Neural progenitor cell (in vitro differentiated cells): ENCODE measurements around the gene BPNT1. TPM values are rescaled to one million over a fixed set of nuclear protein-coding genes. Genes with fewer than 3 reads are reported as not detected.
"Not testable (repeated sequence)": the region's sequence is repeated elsewhere in the genome, so short reads cannot be mapped to it uniquely, and the experiment has no call there.

Source experiments
- DNase-seq: peaks from one replicate; pipeline ENCODE4 v3.0.0-alpha.2; 2016; ENCODE audit warnings: low spot score
- H2AFZ ChIP-seq: fragments of 200-600 bp; sonication (generic); replicated peaks from 2 replicates; pipeline ENCODE4 v1.6.1; 2016; ENCODE audit warnings: antibody characterized with exemption
- H3F3A ChIP-seq: fragments of 200-600 bp; sonication (generic); 2 replicates; pipeline ENCODE4 v1.6.1; 2016; ENCODE audit warnings: antibody characterized with exemption, low read depth
- H3K27ac ChIP-seq: fragments of 200-600 bp; sonication (generic); 2 replicates; pipeline ENCODE4 v1.5.1; 2016; ENCODE audit warnings: mild to moderate bottlenecking
- H3K27me3 ChIP-seq: fragments of 200-600 bp; sonication (generic); 2 replicates; pipeline ENCODE4 v1.6.1; 2016; ENCODE audit warnings: mild to moderate bottlenecking, moderate library complexity
- H3K36me3 ChIP-seq: fragments of 200-600 bp; sonication (generic); 2 replicates; pipeline ENCODE4 v1.5.1; 2016
- H3K4me1 ChIP-seq: fragments of 200-600 bp; sonication (generic); 2 replicates; pipeline ENCODE4 v1.6.1; 2016; ENCODE audit warnings: mixed run types
- H3K4me2 ChIP-seq: fragments of 200-600 bp; sonication (generic); 2 replicates; pipeline ENCODE4 v1.6.1; 2016
- H3K4me3 ChIP-seq: fragments of 200-600 bp; sonication (generic); 2 replicates; pipeline ENCODE4 v1.5.1; 2016
- H3K79me2 ChIP-seq: fragments of 200-600 bp; sonication (generic); 2 replicates; pipeline ENCODE4 v1.6.1; 2016; ENCODE audit warnings: low read depth
- H3K9ac ChIP-seq: fragments of 200-600 bp; sonication (generic); 2 replicates; pipeline ENCODE4 v1.6.1; 2016
- H3K9me3 ChIP-seq: fragments of 200-600 bp; sonication (generic); 2 replicates; pipeline ENCODE4 v1.5.1; 2016; ENCODE audit warnings: low read depth
- H4K20me1 ChIP-seq: fragments of 200-600 bp; sonication (generic); 2 replicates; pipeline ENCODE4 v1.6.1; 2016; ENCODE audit warnings: low read depth
- H3K27ac Mint-ChIP-seq: 3 replicates; pipeline ENCODE4 v1.8.0; 2021; ENCODE audit warnings: mixed read lengths
- H3K27me3 Mint-ChIP-seq: 2 replicates; pipeline ENCODE4 v1.8.0; 2022; ENCODE audit warnings: low read depth, mild to moderate bottlenecking, inconsistent platforms, moderate library complexity, mixed read lengths; ENCODE audit not compliant: insufficient read depth
- H3K36me3 Mint-ChIP-seq: 3 replicates; pipeline ENCODE4 v1.8.0; 2021; ENCODE audit warnings: mixed read lengths
- H3K4me1 Mint-ChIP-seq: 3 replicates; pipeline ENCODE4 v1.8.0; 2021; ENCODE audit warnings: mixed read lengths
- H3K4me3 Mint-ChIP-seq: 3 replicates; pipeline ENCODE4 v1.8.0; 2021; ENCODE audit warnings: mild to moderate bottlenecking, moderate library complexity, mixed read lengths
- H3K9me3 Mint-ChIP-seq: 3 replicates; pipeline ENCODE4 v1.8.0; 2020; ENCODE audit warnings: mixed read lengths
- CTCF ChIP-seq: fragments of 200-600 bp; sonication (generic); IDR thresholded peaks from 2 replicates; pipeline ENCODE4 v1.5.1; 2017; ENCODE audit warnings: antibody characterized with exemption, mild to moderate bottlenecking
- EZH2 ChIP-seq: fragments of 200-600 bp; sonication (generic); IDR thresholded peaks from 2 replicates; pipeline ENCODE4 v1.6.1; 2017; ENCODE audit warnings: antibody characterized with exemption, mild to moderate bottlenecking, moderate library complexity
- EZH2phosphoT487 ChIP-seq: fragments of 200-600 bp; sonication (generic); IDR thresholded peaks from 2 replicates; pipeline ENCODE4 v1.6.1; 2017; ENCODE audit warnings: antibody characterized with exemption
- total RNA-seq: library from RNA; depleted of rRNA; stranded (reverse); fragments of >200 nt; gene quantifications from 2 replicates; pipeline ENCODE4 v1.2.3, GENCODE V29; 2015; ENCODE audit warnings: low replicate concordance

The BPNT1 gene
- total RNA-seq, 1 donor from 2014 or later: 33.1 TPM

GRCh38 chr1:220040028-220040596 lies 49.5 kb downstream of the BPNT1 start:
- Mint-ChIP-seq H3K4me1 (peaks cover 4% of the 10 kb centered on the region), H3K27ac (no peak overlapping the region), H3K4me3 (no peak overlapping the region), H3K36me3 (peaks cover 3% of the 10 kb centered on the region), H3K27me3 (no peaks in the 10 kb centered on the region), H3K9me3 (no peaks in the 10 kb centered on the region)
- Histone ChIP-seq H3K4me2 (no peak overlapping the region), H3K27me3 (no peaks in the 10 kb centered on the region), H3K4me3 (no peak overlapping the region), H4K20me1 (no peaks in the 10 kb centered on the region), H3K79me2 (peaks cover 69% of the 10 kb centered on the region), H3K9me3 (no peaks in the 10 kb centered on the region), H3K4me1 (no peaks in the 10 kb centered on the region), H3K9ac (no peak overlapping the region), H3K27ac (no peak overlapping the region), H2AFZ (no peak overlapping the region), H3K36me3 (no peaks in the 10 kb centered on the region), H3F3A (no peaks in the 10 kb centered on the region)
- TF ChIP-seq EZH2: no peak
- TF ChIP-seq CTCF: no peak
- no peak for TF ChIP-seq EZH2phosphoT487
- no peak for DNase-seq

- Histone ChIP-seq H3K79me2 (peaks cover 56% of the 10 kb centered on the region), H4K20me1 (no peaks in the 10 kb centered on the region), H3K9ac (no peak overlapping the region), H3K4me2 (no peak overlapping the region), H3K4me1 (no peaks in the 10 kb centered on the region), H3K27ac (no peak overlapping the region), H2AFZ (no peak overlapping the region), H3K36me3 (no peaks in the 10 kb centered on the region), H3K27me3 (no peaks in the 10 kb centered on the region), H3K9me3 (no peaks in the 10 kb centered on the region), H3F3A (no peaks in the 10 kb centered on the region), H3K4me3 (no peak overlapping the region)
- Mint-ChIP-seq H3K27me3 (no peaks in the 10 kb centered on the region), H3K27ac (no peak overlapping the region), H3K4me3 (no peak overlapping the region), H3K36me3 (peaks cover 3% of the 10 kb centered on the region), H3K4me1 (peaks cover 2% of the 10 kb centered on the region), H3K9me3 (no peaks in the 10 kb centered on the region)
- TF ChIP-seq CTCF (no peak), EZH2 (no peak), EZH2phosphoT487 (no peak)
- DNase-seq: no peak
Observed at GRCh38 chr1:220038640-220039039, 50.9 kb downstream of the BPNT1 start.

- not testable (repeated sequence) for H4K20me1 ChIP-seq, H3K9me3 Mint-ChIP-seq, H3K9ac ChIP-seq, H3K4me1 Mint-ChIP-seq, H3K9me3 ChIP-seq, H3K27me3 Mint-ChIP-seq, DNase-seq, H3K27ac Mint-ChIP-seq, H3F3A ChIP-seq, H2AFZ ChIP-seq, H3K4me3 Mint-ChIP-seq, H3K4me3 ChIP-seq, H3K27me3 ChIP-seq, H3K4me2 ChIP-seq, H3K36me3 ChIP-seq, H3K4me1 ChIP-seq, H3K36me3 Mint-ChIP-seq, H3K27ac ChIP-seq
- H3K79me2 ChIP-seq: peaks cover 47% of the 10 kb centered on the region
Observed at GRCh38 chr1:220037810-220038209, 51.8 kb downstream of the BPNT1 start.

- H2AFZ ChIP-seq: no peak overlapping the region
- no peak for DNase-seq
- H3K79me2 ChIP-seq: peaks cover 23% of the 10 kb centered on the region
- H3K4me1 ChIP-seq: no peaks in the 10 kb centered on the region
- no peak overlapping the region for H3K4me3 ChIP-seq
- H3K9me3 Mint-ChIP-seq: no peaks in the 10 kb centered on the region
- no peak overlapping the region for H3K27ac Mint-ChIP-seq
- no peak overlapping the region for H3K4me2 ChIP-seq
- no peak overlapping the region for H3K4me3 Mint-ChIP-seq
- H3K9me3 ChIP-seq: no peaks in the 10 kb centered on the region
- H3K27me3 ChIP-seq: no peaks in the 10 kb centered on the region
- peaks cover 6% of the 10 kb centered on the region for H3K36me3 Mint-ChIP-seq
- H3K27me3 Mint-ChIP-seq: no peaks in the 10 kb centered on the region
- no peaks in the 10 kb centered on the region for H4K20me1 ChIP-seq
- H3K4me1 Mint-ChIP-seq: no peaks in the 10 kb centered on the region
- H3K27ac ChIP-seq: no peak overlapping the region
- no peaks in the 10 kb centered on the region for H3F3A ChIP-seq
- TF ChIP-seq EZH2: no peak
- no peak for TF ChIP-seq EZH2phosphoT487
- TF ChIP-seq CTCF: no peak
- no peak overlapping the region for H3K9ac ChIP-seq
- H3K36me3 ChIP-seq: peaks cover 12% of the 10 kb centered on the region
Observed at GRCh38 chr1:220032911-220033310, 56.7 kb downstream of the BPNT1 start.
